ENCODE measurements around the gene APOL1. TPM values are rescaled to one million over a fixed set of nuclear protein-coding genes. Genes with fewer than 3 reads are reported as not detected.

The APOL1 gene
- total RNA-seq, 2 donors from 2014 or later: 52.8 to 89.4 TPM

DNA sequence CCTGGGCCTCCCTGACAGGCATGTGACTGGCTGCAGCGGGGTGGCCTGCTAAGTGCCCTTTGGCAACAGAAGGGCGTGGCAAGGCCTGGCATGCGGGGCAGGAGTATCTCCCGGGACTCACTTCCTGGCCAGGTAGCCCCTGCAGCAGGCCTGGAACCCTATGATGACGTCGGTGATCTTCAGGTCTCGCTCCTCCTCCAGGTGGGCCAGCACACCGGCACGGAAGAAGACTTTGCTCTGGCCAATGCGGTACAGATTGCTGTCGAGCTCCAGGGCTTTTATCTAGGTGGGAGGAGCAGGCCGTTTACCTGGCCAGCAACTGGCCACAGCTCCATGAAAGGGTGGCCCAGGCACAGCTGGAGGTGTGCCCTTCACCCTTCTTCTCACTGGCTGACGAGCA, 50.9 kb downstream of the APOL1 start:
- Mint-ChIP-seq H3K27ac (peak overlapping the region; percentile 47), H3K36me3 (ENCODE audit: low read depth) (peaks cover 100% of the 10 kb centered on the region), H3K4me1 (no peaks in the 10 kb centered on the region), H3K9me3 (no peaks in the 10 kb centered on the region), H3K27me3 (no peaks in the 10 kb centered on the region), H3K4me3 (no peak overlapping the region)
- ATAC-seq (replicated peaks): no peak

DNA sequence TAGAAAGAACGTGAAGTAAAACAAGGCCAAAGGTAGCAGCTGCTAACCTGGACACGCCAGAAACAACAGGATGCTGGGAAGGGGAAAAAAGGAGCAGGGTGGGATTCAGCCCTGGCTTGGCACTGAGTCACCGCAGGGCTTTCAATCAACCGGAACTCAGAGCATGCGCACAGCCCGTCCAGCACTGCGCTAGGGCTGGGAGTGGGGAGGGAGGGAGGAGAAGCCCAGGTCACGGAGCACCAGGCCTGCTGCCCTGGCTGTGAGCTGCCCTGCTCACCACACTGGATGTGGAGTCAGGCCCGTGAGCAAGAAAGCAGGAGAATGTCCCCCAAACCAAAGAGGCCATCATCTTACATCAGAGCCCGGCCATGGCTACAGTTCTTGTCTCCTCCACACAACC, 51.5 kb downstream of the APOL1 start:
- H3K27me3 Mint-ChIP-seq: no peaks in the 10 kb centered on the region
- H3K4me3 Mint-ChIP-seq: no peak overlapping the region
- H3K36me3 Mint-ChIP-seq (ENCODE audit: low read depth): peaks cover 100% of the 10 kb centered on the region
- ATAC-seq (replicated peaks): no peak
- peak overlapping the region; percentile 47 for H3K27ac Mint-ChIP-seq
- no peaks in the 10 kb centered on the region for H3K4me1 Mint-ChIP-seq
- H3K9me3 Mint-ChIP-seq: no peaks in the 10 kb centered on the region

DNA sequence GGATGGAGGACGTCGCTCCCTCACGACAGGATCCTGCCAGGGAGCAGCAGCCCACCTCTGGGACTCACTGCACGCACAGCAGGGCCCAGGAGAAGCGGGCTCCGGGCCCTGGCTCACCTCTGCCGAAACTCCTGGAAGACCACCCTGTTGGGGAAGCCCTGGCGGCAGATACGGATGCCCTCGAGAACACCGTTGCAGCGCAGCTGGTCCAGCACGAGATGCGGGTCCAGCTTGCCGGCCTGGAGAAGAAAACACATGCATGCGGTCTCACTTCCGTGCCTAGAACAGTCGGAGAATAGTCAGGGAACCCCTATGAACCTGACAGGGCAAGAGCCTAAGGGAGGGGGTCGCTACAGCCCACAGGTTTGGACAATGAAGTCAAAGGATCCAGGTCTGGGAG, 52.9 kb downstream of the APOL1 start:
- Mint-ChIP-seq H3K4me1 (no peaks in the 10 kb centered on the region), H3K9me3 (no peaks in the 10 kb centered on the region), H3K27ac (peak overlapping the region; percentile 61), H3K27me3 (no peaks in the 10 kb centered on the region), H3K4me3 (no peak overlapping the region), H3K36me3 (ENCODE audit: low read depth) (peaks cover 98% of the 10 kb centered on the region)
- ATAC-seq (replicated peaks): no peak

DNA sequence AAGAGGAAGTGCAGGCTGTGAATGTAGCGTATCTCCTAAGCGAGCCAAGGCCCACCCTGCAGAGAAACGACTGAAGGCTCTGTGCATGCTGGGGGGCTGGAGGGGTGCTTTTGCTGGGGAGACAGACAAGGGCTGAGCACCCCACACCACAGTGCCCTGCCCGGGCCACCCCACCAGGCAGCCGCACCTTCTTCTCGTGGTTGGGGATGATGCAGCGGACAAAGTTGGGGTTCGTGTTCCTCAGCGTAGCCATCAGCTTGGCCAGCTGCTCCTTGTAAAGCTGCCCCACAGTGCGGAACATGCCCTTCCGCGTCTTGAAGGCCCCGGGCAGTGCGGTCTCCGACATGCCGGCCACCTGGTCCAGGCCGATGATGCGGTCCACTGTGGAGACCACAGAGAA, 53.3 kb downstream of the APOL1 start:
- Mint-ChIP-seq H3K9me3 (no peaks in the 10 kb centered on the region), H3K27ac (no peak overlapping the region), H3K36me3 (ENCODE audit: low read depth) (peaks cover 98% of the 10 kb centered on the region), H3K4me1 (no peaks in the 10 kb centered on the region), H3K27me3 (no peaks in the 10 kb centered on the region), H3K4me3 (no peak overlapping the region)
- no peak for ATAC-seq (replicated peaks)

DNA sequence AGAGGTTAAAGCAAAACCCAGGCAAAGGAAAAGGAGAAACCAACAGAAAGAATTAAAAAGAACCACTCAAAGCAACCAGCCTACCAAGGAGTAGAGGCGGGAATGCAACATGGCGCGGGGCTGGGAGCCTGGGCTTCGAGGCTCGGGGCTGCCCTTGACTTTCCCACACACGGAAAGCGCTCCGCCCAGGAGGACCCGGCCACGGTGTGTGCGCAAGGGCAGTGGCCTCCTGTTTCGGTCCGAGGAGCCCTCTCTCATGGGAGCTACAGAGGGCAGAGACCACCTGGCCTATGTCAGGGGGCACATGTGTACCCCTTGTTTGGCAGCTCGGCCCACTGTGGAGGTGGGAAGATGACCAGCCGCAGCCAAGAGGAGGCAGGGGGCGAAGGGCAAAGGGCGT, 55.9 kb downstream of the APOL1 start:
- Mint-ChIP-seq H3K27ac (peak overlapping the region; percentile 62), H3K4me1 (no peaks in the 10 kb centered on the region), H3K9me3 (no peaks in the 10 kb centered on the region), H3K4me3 (no peak overlapping the region), H3K27me3 (no peaks in the 10 kb centered on the region), H3K36me3 (ENCODE audit: low read depth) (peaks cover 98% of the 10 kb centered on the region)
- ATAC-seq (replicated peaks): no peak

DNA sequence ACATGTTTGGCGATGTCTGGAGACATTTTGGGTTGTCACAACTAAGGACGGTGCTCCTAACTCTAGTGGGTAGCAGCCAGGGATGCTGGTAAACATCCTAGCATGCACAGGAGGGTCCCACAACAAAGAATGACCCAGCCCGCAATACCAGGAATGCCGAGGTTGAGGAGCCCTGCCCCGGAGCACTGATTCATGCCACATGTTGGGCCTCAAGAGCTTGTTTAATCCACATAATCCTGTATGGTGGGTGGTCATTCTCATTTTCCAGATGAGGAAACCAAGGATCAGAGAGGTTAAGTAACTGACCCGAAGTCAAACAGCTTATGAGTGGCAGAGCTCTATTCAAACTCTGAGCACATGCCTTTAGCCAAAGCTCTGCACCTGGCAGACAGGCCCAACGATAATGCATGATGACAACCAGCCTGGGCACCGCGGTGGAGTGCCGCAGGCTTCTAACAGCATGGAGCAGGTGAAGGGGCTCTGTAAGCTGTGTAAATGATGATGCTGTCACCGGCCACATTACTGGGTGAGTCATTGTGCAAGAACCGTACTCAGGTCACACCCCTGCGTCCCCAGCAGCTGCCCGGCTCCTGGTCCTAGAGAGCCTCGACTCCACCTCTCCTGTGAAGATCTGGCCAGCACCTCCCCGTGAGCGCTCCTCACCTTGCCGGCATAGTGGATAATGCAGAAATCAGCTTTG, 58.6 kb downstream of the APOL1 start:
- peak; percentile 44 for ATAC-seq (replicated peaks)

DNA sequence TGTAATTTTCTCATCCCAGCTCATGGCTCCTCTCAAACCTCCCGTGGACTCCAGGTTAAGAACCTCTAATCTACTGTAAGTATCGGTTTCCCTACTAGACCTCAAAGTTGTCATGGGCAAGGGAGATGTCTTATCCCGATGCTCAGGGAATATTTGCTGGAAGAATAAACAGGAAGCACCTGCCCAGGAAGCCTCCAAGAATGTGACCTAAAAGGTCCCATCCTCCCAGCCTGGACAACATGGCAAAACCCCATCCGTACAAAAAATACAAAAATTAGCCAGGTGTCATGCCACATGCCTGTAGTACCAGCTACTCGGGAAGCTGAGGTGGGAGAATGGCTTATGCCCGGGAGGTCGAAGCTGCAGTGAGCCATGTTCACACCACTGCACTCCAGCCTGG, 62.4 kb downstream of the APOL1 start:
- Mint-ChIP-seq H3K4me3 (no peak overlapping the region), H3K27me3 (no peaks in the 10 kb centered on the region), H3K36me3 (ENCODE audit: low read depth) (peaks cover 100% of the 10 kb centered on the region), H3K27ac (peak overlapping the region; percentile 75), H3K9me3 (no peaks in the 10 kb centered on the region), H3K4me1 (no peaks in the 10 kb centered on the region)
- ATAC-seq (replicated peaks): no peak

More for the DNA sequence above, 58.6 kb downstream of the APOL1 start:
- Mint-ChIP-seq H3K9me3 (no peaks in the 10 kb centered on the region), H3K27ac (no peak overlapping the region), H3K4me3 (no peak overlapping the region), H3K36me3 (ENCODE audit: low read depth) (peaks cover 98% of the 10 kb centered on the region), H3K27me3 (no peaks in the 10 kb centered on the region), H3K4me1 (no peaks in the 10 kb centered on the region)

DNA sequence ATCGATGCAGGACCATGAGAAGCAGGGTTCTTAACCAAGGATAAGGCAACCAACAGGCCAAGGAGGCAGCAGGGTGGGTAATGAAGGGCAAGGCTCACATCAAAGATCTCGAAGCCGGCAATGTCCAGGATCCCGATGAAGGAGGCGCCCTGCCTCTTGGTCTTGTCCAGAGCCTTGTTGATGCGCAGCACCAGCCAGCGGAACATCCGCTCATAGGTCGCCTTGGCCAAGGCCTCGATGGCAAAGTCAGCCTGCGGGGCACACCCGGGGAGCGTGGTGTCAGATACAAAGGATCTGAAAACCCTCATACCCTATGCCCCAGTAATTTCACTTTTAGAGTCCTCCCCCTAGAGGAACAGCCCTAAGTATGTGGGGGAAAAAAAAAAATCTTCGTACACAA, 63.5 kb downstream of the APOL1 start:
- no peaks in the 10 kb centered on the region for H3K27me3 Mint-ChIP-seq
- H3K4me3 Mint-ChIP-seq: no peak overlapping the region
- H3K36me3 Mint-ChIP-seq (ENCODE audit: low read depth): peaks cover 100% of the 10 kb centered on the region
- H3K9me3 Mint-ChIP-seq: no peaks in the 10 kb centered on the region
- no peak for ATAC-seq (replicated peaks)
- peak overlapping the region; percentile 75 for H3K27ac Mint-ChIP-seq
- no peaks in the 10 kb centered on the region for H3K4me1 Mint-ChIP-seq

Other genes with a start within 250 kb of the APOL1 start
- 1 to 10 TPM; 4.0 to 4.3 TPM for gene RBFOX2, start 224.3 kb upstream of the APOL1 start, total RNA-seq
- gene APOL3, start 92.4 kb upstream of the APOL1 start, total RNA-seq: 100 to 1,000 TPM in 1 of 2 donors, 10 to 100 TPM in 1; 99.3 to 118 TPM
- gene APOL4, start 51.3 kb upstream of the APOL1 start, total RNA-seq: 1 to 10 TPM in 1 of 2 donors, under 1 TPM in 1; 0.56 to 1.2 TPM
- 100 to 1,000 TPM; 105 to 116 TPM for gene APOL2, start 13.6 kb upstream of the APOL1 start, total RNA-seq
- 100 to 1,000 TPM; 782 to 800 TPM for gene MYH9, start 134.8 kb downstream of the APOL1 start, total RNA-seq
- gene TXN2, start 228.5 kb downstream of the APOL1 start, total RNA-seq: 100 to 1,000 TPM in 1 of 2 donors, 10 to 100 TPM in 1; 87.9 to 114 TPM